GM23248 (cell line): ENCODE results near the gene TPCN1.

Experiments used
- EZH2 ChIP-seq: fragments of 200-600 bp; sonication (generic); IDR thresholded peaks from 2 replicates; pipeline ENCODE4 v1.6.1; 2018; ENCODE audit warnings: antibody characterized with exemption, mild to moderate bottlenecking; ENCODE audit not compliant: insufficient read depth, poor library complexity, severe bottlenecking
- EZH2phosphoT487 ChIP-seq: fragments of 200-600 bp; sonication (generic); IDR thresholded peaks from 2 replicates; pipeline ENCODE4 v1.6.1; 2018; ENCODE audit warnings: antibody characterized with exemption, moderate library complexity, mild to moderate bottlenecking, low read depth; ENCODE audit not compliant: insufficient read depth

DNA sequence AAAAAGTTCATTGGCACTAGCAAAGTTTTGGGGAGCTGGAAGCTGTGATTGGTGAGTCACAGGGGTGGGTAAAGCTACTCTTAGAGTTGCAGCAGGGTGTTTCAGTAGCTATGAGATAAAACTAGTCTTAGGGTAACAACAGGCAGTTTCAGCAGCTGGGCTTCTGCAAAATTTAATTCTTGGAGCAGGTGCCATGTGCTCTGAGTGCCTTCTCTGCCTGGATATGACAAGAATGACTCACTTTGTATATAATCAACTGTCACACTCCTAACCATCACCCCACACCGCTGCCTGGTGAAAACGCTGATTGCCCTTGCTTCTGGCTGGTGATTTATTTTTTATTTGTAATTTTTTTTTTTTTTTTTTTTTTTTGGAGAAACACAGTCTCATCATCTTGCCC lies 126.6 kb downstream of the TPCN1 start:
- TF ChIP-seq EZH2phosphoT487 (no peak), EZH2 (no peak)
